Measurements from ENCODE around the gene DBNDD1.

DNA sequence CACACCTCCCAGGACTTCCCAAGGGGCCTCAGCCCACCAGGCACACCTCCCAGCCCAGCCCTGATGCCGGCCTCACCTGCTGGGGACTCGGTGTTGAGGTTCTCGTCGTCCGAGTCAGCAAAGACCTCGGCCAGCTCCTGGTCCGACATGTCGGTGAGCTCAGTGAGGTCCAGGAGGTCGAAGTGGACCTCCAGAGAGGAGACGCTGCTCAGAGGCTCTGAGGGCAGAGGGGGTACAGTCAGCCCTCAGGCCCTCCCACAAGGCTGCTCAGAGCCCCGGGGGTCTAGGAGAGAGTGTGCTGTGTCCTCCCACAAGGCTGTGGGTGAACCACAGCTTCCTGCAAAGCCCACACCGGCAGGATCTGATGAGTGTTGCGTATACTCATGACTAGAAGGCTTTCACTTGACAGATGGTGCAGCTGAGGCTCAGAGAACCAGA is 10.5 kb downstream of the DBNDD1 start:
- TF ChIP-seq TAF1 (IDR thresholded peaks at IDR 0.05; ENCODE audit: borderline replicate concordance, insufficient read depth, low read length) (no peak), POLR2AphosphoS5 (IDR thresholded peaks at IDR 0.05; ENCODE audit: low read depth, low read length) (no peak)

All from PFSK-1 (cell line).